ENCODE results near the gene RNF115. TPM values are rescaled to one million over a fixed set of nuclear protein-coding genes. Genes with fewer than 3 reads are reported as not detected.

Gene RNF115
- total RNA-seq, 1 donor from 2014 or later: 14.2 TPM

DNA sequence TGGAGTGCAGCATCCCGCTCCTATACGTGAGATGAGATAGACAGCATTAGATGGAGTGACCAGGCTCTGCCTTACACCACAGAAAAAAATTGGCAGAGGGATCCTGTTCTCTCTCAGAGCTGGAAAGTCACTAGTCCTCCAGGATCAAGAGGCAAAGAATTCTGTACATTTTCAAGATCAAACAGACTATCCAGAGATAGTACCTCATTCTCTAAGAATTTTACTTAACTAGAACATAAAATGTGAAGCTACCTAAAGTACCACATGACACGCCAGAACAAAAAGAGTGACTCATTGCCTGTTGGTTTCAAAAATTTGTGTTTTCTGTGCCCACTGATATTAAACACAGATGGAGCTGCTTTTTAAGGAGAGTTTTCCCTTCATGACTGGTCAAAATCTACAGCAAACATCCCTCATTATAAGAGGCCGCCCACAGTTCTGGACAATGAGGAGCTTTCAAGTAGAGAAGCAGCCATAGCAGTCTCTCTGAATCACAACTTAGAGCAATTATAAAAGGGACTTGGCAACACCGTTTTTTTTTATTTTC lies 72.3 kb downstream of the RNF115 start:
- peak in 1 of 2 donors; percentile 40 for ATAC-seq
- Histone ChIP-seq H3K36me3 (peaks cover 81% of the 10 kb centered on the region), H3K9me3 (no peaks in the 10 kb centered on the region), H3K4me1 (no peaks in the 10 kb centered on the region), H3K4me3 (no peak overlapping the region), H3K27me3 (ENCODE audit: low read depth) (no peaks in the 10 kb centered on the region), H3K27ac (no peak overlapping the region)
- TF ChIP-seq CTCF (IDR thresholded peaks at IDR 0.05): no peak
- intact Hi-C loops (cut with DNase I): no loop called here
- DNase-seq: no peak

DNA sequence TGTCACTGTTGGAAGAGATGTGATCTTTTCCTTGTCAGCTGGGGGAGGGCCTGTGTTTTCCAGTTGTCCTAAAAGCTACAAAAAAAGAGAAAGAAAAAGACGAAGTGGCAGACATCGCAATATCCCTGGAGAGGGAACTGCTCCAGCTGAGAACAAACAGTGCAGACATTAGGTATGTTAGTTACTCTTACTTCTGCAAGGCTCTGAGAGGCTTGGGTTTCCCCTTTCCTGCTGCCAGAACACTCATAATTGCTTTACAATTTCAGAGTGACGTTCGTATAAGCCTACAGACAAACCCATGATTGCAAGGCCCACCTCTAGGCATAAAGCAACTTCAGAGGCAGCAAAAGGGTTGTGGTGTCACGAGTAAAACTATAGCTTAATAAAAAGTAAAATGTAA lies 73.5 kb downstream of the RNF115 start:
- ATAC-seq: peak; percentile 43 to 67
- DNase-seq: no peak
- H3K4me1 ChIP-seq: no peaks in the 10 kb centered on the region
- H3K4me3 ChIP-seq: no peak overlapping the region
- H3K36me3 ChIP-seq: peaks cover 84% of the 10 kb centered on the region
- no peak overlapping the region for H3K27ac ChIP-seq
- TF ChIP-seq CTCF (IDR thresholded peaks at IDR 0.05): no peak
- no peaks in the 10 kb centered on the region for H3K27me3 ChIP-seq (ENCODE audit: low read depth)
- H3K9me3 ChIP-seq: no peaks in the 10 kb centered on the region
- intact Hi-C loops (cut with DNase I): no loop called here

- no peak overlapping the region for H3K4me3 ChIP-seq
- H3K36me3 ChIP-seq: peaks cover 94% of the 10 kb centered on the region
- no peak for TF ChIP-seq CTCF (IDR thresholded peaks at IDR 0.05)
- intact Hi-C loops (cut with DNase I): no loop called here
- H3K27me3 ChIP-seq (ENCODE audit: low read depth): no peaks in the 10 kb centered on the region
- H3K27ac ChIP-seq: no peak overlapping the region
- no peaks in the 10 kb centered on the region for H3K9me3 ChIP-seq
- peak; percentile 38 to 61 for ATAC-seq
- H3K4me1 ChIP-seq: no peaks in the 10 kb centered on the region
- DNase-seq: no peak
Observed at GRCh38 chr1:145747398-145748247, 76.3 kb downstream of the RNF115 start.

DNA sequence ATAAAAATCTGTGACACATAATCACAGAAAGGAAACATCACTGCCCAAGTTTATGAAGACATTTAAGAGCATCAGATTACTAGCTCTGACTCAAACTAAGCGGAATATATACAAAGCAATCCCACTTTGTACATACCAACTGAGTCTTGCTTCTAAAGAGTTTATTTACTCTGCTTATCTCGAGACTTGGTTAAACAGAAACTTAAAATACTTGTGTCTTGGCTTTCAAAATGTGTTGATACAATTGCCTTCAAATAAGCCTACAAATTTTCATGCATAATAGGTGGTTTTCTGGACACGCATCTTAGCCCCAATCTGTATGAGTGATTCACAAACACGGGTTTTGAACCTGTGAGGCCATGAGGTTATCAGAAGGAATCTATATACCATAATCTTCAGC lies 83.6 kb downstream of the RNF115 start:
- Histone ChIP-seq H3K4me1 (no peaks in the 10 kb centered on the region), H3K9me3 (no peaks in the 10 kb centered on the region), H3K36me3 (peaks cover 38% of the 10 kb centered on the region), H3K27ac (no peak overlapping the region), H3K4me3 (no peak overlapping the region), H3K27me3 (ENCODE audit: low read depth) (no peaks in the 10 kb centered on the region)
- intact Hi-C loops (cut with DNase I): no loop called here
- no peak for TF ChIP-seq CTCF (IDR thresholded peaks at IDR 0.05)
- peak; percentile 85 to 93 for ATAC-seq
- no peak for DNase-seq

DNA sequence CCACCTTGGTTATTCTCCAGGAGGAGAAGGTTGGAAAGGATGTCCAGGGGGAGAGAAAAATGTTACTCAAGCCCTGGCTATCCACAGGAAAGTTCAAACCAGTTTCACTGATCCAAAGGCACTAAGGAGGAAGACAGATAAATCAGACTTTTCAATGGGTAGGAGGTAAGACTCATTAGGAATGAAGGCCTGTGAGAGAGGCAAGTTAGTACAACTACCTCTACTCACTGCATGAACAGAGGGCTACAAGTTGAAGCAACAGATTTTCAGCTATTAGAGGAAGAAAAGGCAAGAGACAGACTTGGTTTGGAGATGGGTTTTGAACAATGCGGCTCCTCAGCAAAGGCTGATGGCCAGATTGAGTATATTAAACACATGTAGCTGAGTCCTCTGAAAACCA lies 87.7 kb downstream of the RNF115 start:
- no peak for TF ChIP-seq CTCF (IDR thresholded peaks at IDR 0.05)
- Histone ChIP-seq H3K36me3 (peaks cover 3% of the 10 kb centered on the region), H3K4me3 (no peak overlapping the region), H3K27me3 (ENCODE audit: low read depth) (no peaks in the 10 kb centered on the region), H3K9me3 (no peaks in the 10 kb centered on the region), H3K4me1 (no peaks in the 10 kb centered on the region), H3K27ac (no peak overlapping the region)
- intact Hi-C loops (cut with DNase I): no loop called here
- ATAC-seq (no peak), DNase-seq (no peak)

Measured in lower lobe of right lung (tissue), 2 donors.